Stimulated activated CD8-positive, alpha-beta memory T cell treated with anti-CD3 and anti-CD28 coated beads, Interleukin-12 subunit alpha, Interleukin-12 subunit beta, amount 100 ng/mL, for 4 hours (primary cell): ENCODE data around the gene ECSCR.
"Not testable (repeated sequence)": the region's sequence is repeated elsewhere in the genome, so short reads cannot be mapped to it uniquely, and the experiment has no call there.

Experiments used
- DNase-seq: peaks from one replicate; pipeline ENCODE4 v3.0.0-alpha.2; 2020; ENCODE audit warnings: low read depth

Gene ECSCR

GRCh38 chr5:139446956-139447779 lies 15.4 kb downstream of the ECSCR start:
- DNase-seq: no peak

- DNase-seq: no peak
Measured at GRCh38 chr5:139445325-139446170, 17.0 kb downstream of the ECSCR start.

- DNase-seq: no peak
Measured at GRCh38 chr5:139443831-139444453, 18.6 kb downstream of the ECSCR start.

GRCh38 chr5:139440416-139440815 lies 22.1 kb downstream of the ECSCR start:
- DNase-seq: not testable (repeated sequence)

- peak; percentile 77 for DNase-seq
Measured at GRCh38 chr5:139439013-139439903, 23.3 kb downstream of the ECSCR start, which contains the start of gene DNAJC18. DNAJC18 (minus strand) TSS chr5:139439525; CDS start chr5:139439445, 80 bp downstream.

GRCh38 chr5:139438707-139439012 lies 23.9 kb downstream of the ECSCR start:
- DNase-seq: no peak

- no peak for DNase-seq
Measured at GRCh38 chr5:139435676-139436075, 26.9 kb downstream of the ECSCR start.

- DNase-seq: no peak
Measured at GRCh38 chr5:139431706-139432105, 30.8 kb downstream of the ECSCR start.

- no peak for DNase-seq
Measured at GRCh38 chr5:139430015-139430414, 32.5 kb downstream of the ECSCR start.

GRCh38 chr5:139426203-139426885 lies 36.2 kb downstream of the ECSCR start:
- no peak for DNase-seq

- no peak for DNase-seq
Measured at GRCh38 chr5:139425497-139425896, 37.0 kb downstream of the ECSCR start.

- no peak for DNase-seq
Measured at GRCh38 chr5:139422307-139422893, 40.1 kb downstream of the ECSCR start.

- no peak for DNase-seq
Measured at GRCh38 chr5:139419226-139420192, 43.0 kb downstream of the ECSCR start.

- no peak for DNase-seq
Measured at GRCh38 chr5:139418793-139419192, 43.8 kb downstream of the ECSCR start.

- DNase-seq: no peak
Measured at GRCh38 chr5:139417214-139417613, 45.3 kb downstream of the ECSCR start.

- no peak for DNase-seq
Measured at GRCh38 chr5:139416651-139417050, 45.9 kb downstream of the ECSCR start.

- DNase-seq: no peak
Measured at GRCh38 chr5:139415869-139416268, 46.7 kb downstream of the ECSCR start.

GRCh38 chr5:139415221-139415861 lies 47.2 kb downstream of the ECSCR start:
- no peak for DNase-seq

GRCh38 chr5:139414581-139415130 lies 47.9 kb downstream of the ECSCR start:
- no peak for DNase-seq
